Aorta (tissue), 5 donors: Measurements from ENCODE around the gene TRIM14. TPM values are rescaled to one million over a fixed set of nuclear protein-coding genes. Genes with fewer than 3 reads are reported as not detected.

Source experiments
- ATAC-seq: fragments of 200-7000 bp; cut with Tn5 transposase; one replicate; pipeline ENCODE4 v1.9.1; 2022; ENCODE audit warnings: moderate library complexity; ENCODE audit not compliant: low FRiP score
- DNase-seq, 2 donors: peaks; one replicate each; pipeline ENCODE4 v3.0.0-alpha.2; 2020
- H3K27ac ChIP-seq, 2 donors: one replicate each; pipeline ENCODE4 v1.5.1; 2013; ENCODE audit warnings: low read length in 2 of 2, mild to moderate bottlenecking in 2 of 2, moderate library complexity in 2 of 2, control low read depth in 1 of 2, inconsistent platforms in 1 of 2, low read depth in 1 of 2
- H3K27me3 ChIP-seq, 2 donors: one replicate each; pipeline ENCODE4 v1.6.1; 2013; ENCODE audit warnings: control low read depth in 1 of 2, low read length in 1 of 2, mild to moderate bottlenecking in 1 of 2, moderate library complexity in 1 of 2; ENCODE audit not compliant: insufficient read depth in 2 of 2, control insufficient read depth in 1 of 2
- H3K36me3 ChIP-seq, 2 donors: one replicate each; pipeline ENCODE4 v1.6.1; 2013; ENCODE audit warnings: control low read depth in 1 of 2, low read length in 1 of 2, mild to moderate bottlenecking in 1 of 2; ENCODE audit not compliant: insufficient read depth in 2 of 2, control insufficient read depth in 1 of 2
- H3K4me1 ChIP-seq, 2 donors: one replicate each; pipeline ENCODE4 v1.6.1; 2013; ENCODE audit warnings: low read length in 2 of 2, control low read depth in 1 of 2, mild to moderate bottlenecking in 1 of 2, moderate library complexity in 1 of 2; ENCODE audit not compliant: insufficient read depth in 2 of 2, control insufficient read depth in 1 of 2
- H3K4me3 ChIP-seq, 2 donors: one replicate each; pipeline ENCODE4 v1.5.1; 2013; ENCODE audit warnings: low read length in 2 of 2, control low read depth in 1 of 2, mild to moderate bottlenecking in 1 of 2
- H3K9me3 ChIP-seq: one replicate; pipeline ENCODE4 v1.6.1; 2013; ENCODE audit warnings: mild to moderate bottlenecking, low read length; ENCODE audit not compliant: control insufficient read depth
- WGBS, 2 donors: extraction: QIAGEN DNeasy Blood & Tissue Kit; methylation state at CpG; one replicate each; pipeline ENCODE4 v1.1.7; 2013; 5-methylcytosine and 5-hydroxymethylcytosine counted together
- intact Hi-C, 2 donors: fragments of 100-400 bp; cut with DNase I; formaldehyde crosslinking; loops; one replicate each; pipeline versions ENCODE4 v1.14.2 to v1.15.0; 2022
- polyA plus RNA-seq, 2 donors: library from polyadenylated mRNA; stranded (reverse); fragments of 200-250 nt; gene quantifications; one replicate each; pipeline ENCODE4 v1.2.3, GENCODE V29; 2013
- total RNA-seq, 2 donors: library from RNA; stranded (reverse); fragmentation: NEBNext Ultra II Directional; extraction: Animal tissue kit (Norgen Biotek cat#: 25700); gene quantifications; one replicate each; pipeline ENCODE4 v1.2.1, GENCODE V29; 2021
- donor health status: healthy with polysubstance abuse.
- donor health status: Bipolar disorder and iron deficiency.
- donor health status: DM: no; HTN: no; CAD: no.
- donor health status: DM: no; HTN: no; CAD: no.
- donor health status: DM: yes; HTN: yes; CAD: no.

TRIM14 gene
- total and polyA plus RNA-seq, 4 donors: 1.5 to 17.6 (median 7.1) TPM

- H3K9me3 ChIP-seq: no peaks in the 10 kb centered on the region
- peaks cover 3 to 4% of the 10 kb centered on the region in 2 donors for H3K36me3 ChIP-seq
- H3K4me1 ChIP-seq: no peaks in the 10 kb centered on the region
- ATAC-seq (no peak), DNase-seq (no peak)
- H3K27me3 ChIP-seq: no peaks in the 10 kb centered on the region
- intact Hi-C loops: no loop called here
- no peak overlapping the region for H3K4me3 ChIP-seq
- 85 to 87% methylated on average over 7 of the region's 7 CpGs for WGBS, 2 donors
- H3K27ac ChIP-seq: no peak overlapping the region
Observed at GRCh38 chr9:98085944-98086343, 33.1 kb downstream of the TRIM14 start.

DNA sequence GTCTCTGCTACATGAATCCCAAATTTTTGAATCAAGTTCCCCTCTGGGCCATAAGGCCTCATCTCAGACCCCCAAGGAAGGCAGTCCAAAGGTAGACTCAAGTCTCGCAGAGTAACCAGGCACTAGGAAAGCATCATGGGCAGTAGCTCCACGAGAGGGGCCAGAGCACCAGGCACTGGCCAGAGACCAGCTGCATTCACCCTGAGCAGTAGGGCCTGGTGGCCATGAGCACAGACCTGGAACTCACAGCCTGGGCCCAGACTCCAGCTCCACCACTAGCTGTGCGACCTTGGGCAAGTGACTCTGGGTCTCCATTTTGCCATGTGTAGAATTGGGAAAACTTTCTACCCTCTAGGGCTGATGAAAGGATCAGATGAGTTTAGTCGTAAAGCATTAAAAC lies 34.0 kb downstream of the TRIM14 start:
- Histone ChIP-seq H3K4me3 (no peak overlapping the region), H3K27ac (no peak overlapping the region), H3K27me3 (no peaks in the 10 kb centered on the region), H3K36me3 (peaks cover 3 to 7% of the 10 kb centered on the region in 2 donors), H3K9me3 (no peaks in the 10 kb centered on the region), H3K4me1 (no peaks in the 10 kb centered on the region)
- no peak for DNase-seq
- intact Hi-C loops: no loop called here
- WGBS, 2 donors: 92 to 93% methylated on average over 4 of the region's 4 CpGs
- no peak for ATAC-seq

DNA sequence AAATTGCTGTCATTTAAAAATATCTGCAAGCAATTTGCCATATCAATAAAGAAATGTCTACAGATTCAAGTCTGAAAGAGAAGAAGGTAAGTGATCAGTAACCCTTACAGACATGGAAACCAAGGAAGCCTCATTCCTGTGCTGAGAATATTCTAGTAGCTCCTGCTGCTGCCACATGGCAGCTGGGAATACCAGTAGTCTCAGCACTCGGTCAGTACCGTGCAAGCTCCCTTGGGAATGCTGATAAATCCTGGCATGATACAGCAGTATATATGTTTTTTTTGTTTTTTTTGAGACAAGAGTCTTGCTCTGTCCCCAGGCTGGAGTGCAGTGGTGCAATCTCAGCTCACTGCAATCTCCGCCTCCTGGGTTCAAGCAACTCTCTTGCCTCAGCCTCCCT lies 34.6 kb downstream of the TRIM14 start:
- no peaks in the 10 kb centered on the region for H3K9me3 ChIP-seq
- DNase-seq (no peak), ATAC-seq (no peak)
- H3K4me1 ChIP-seq: no peaks in the 10 kb centered on the region
- intact Hi-C loops: no loop called here
- H3K27me3 ChIP-seq: no peaks in the 10 kb centered on the region
- H3K27ac ChIP-seq: no peak overlapping the region
- WGBS, 2 donors: 46 to 49% methylated on average over 3 of the region's 3 CpGs
- peaks cover 6 to 7% of the 10 kb centered on the region in 2 donors for H3K36me3 ChIP-seq
- H3K4me3 ChIP-seq: no peak overlapping the region

DNA sequence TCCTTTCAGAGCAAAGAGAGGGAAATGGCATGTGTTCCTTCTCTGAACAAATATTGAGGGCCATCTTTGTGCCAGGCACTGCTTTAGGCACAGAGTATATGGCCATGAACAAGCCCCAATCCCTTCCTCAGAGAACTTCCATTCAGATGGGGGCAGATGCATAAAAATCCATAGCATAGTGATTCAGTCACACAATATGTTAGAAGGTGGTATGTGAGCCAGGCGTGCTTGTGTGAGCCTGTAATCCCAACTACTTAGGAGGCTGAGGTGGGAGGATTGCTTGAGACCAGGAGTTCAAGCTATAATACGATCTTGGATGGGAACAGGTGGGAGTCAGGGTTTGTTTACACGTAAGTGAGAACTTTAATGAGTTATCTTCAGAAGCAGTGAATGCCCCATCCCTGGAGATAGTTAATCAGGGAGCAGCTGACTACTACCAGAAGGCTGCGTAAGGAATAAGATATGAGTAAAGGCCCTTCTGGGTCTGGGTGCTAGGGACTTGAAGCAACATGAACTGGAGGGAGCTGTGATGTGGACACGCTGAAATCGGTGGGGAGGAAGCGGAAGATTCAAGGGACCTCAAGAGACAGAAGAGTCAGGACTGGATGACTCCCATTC lies 35.3 kb downstream of the TRIM14 start:
- ATAC-seq: no peak
- WGBS, 2 donors: 93 to 96% methylated on average over 7 of the region's 7 CpGs
- intact Hi-C loops: no loop called here
- no peak overlapping the region for H3K27ac ChIP-seq
- peaks cover 6 to 7% of the 10 kb centered on the region in 2 donors for H3K36me3 ChIP-seq
- H3K4me1 ChIP-seq: no peaks in the 10 kb centered on the region
- DNase-seq: no peak
- H3K4me3 ChIP-seq: no peak overlapping the region
- no peaks in the 10 kb centered on the region for H3K9me3 ChIP-seq
- no peaks in the 10 kb centered on the region for H3K27me3 ChIP-seq

DNA sequence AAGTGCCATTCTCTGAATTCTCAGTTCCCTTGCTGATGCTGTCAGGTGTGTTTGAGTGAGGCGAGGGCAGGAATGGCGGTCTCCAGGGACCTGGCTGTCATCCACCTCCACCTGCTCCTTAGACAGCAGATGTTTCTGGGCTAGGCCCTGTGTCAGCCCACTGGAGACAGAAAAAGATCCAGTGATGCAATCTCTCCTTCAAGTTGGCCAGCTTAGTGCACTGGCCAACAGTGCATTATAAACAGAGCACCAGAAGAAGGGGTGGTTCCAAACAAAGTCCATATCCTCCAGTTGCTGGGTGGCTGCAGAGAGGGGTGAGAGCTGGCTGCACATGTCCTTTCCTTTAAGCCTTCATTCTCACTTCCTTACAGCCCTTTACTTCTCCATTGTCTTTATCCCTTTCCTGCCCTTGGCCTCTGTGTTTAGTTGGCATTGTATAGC lies 35.9 kb downstream of the TRIM14 start:
- no peaks in the 10 kb centered on the region for H3K27me3 ChIP-seq
- intact Hi-C loops: no loop called here
- 91 to 95% methylated on average over 2 of the region's 2 CpGs for WGBS, 2 donors
- H3K9me3 ChIP-seq: no peaks in the 10 kb centered on the region
- H3K4me1 ChIP-seq: no peaks in the 10 kb centered on the region
- no peak overlapping the region for H3K4me3 ChIP-seq
- no peak for DNase-seq
- ATAC-seq: no peak
- H3K36me3 ChIP-seq: peaks cover 7 to 8% of the 10 kb centered on the region in 2 donors
- no peak overlapping the region for H3K27ac ChIP-seq

DNA sequence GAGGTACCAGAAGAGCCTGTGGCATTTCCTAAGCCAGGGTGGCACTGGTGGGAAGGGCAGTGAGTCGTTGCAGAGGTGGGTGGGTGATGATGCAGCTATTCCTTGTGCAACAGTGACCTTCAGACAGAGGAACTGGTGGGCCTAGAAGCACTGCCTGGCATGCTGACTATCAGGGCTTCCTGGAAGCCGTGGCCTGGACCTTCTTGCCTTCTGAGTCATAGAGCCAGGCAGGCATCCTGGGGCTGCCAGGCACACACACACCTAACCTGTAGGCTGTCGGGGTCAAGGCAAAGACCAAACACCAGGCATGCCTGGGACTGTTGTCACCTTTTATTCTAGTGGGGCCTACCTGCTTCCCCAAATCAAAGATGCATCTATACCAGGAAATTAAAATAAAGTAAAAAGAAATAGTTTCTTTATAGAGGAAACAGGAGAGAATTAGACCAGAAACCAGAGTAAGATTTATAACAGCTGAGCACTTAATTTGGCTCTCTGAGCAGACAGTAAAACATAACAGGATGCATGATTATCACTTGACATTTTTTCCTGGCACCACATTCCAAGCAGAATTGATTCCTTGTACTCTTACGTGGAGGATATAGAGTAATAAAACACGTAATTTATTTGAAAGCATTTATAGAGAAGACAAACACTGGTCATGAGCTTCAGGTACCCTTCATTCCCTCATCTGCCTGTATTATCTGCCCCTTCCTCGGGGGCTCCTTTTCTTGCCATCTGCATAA lies 37.4 kb downstream of the TRIM14 start:
- DNase-seq (no peak), ATAC-seq (peak; percentile 47)

DNA sequence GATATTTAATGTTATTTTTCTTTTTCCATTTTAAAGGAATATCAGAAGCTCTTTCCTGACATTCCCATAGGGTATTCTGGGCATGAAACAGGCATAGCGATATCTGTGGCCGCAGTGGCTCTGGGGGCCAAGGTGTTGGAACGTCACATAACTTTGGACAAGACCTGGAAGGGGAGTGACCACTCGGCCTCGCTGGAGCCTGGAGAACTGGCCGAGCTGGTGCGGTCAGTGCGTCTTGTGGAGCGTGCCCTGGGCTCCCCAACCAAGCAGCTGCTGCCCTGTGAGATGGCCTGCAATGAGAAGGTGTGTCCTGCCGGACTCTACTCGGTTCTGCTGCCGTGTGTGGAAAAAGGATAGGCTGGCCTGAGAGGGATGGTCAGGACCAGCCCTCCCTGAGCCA lies 38.2 kb downstream of the TRIM14 start:
- no peaks in the 10 kb centered on the region for H3K27me3 ChIP-seq
- no peak overlapping the region for H3K4me3 ChIP-seq
- no peaks in the 10 kb centered on the region for H3K4me1 ChIP-seq
- H3K27ac ChIP-seq: no peak overlapping the region
- H3K36me3 ChIP-seq: peaks cover 7 to 8% of the 10 kb centered on the region in 2 donors
- intact Hi-C loops: no loop called here
- no peak for ATAC-seq
- 93 to 95% methylated on average over 12 of the region's 12 CpGs for WGBS, 2 donors
- H3K9me3 ChIP-seq: no peaks in the 10 kb centered on the region
- no peak for DNase-seq

More for the DNA sequence above, 37.4 kb downstream of the TRIM14 start:
- Histone ChIP-seq H3K27me3 (no peaks in the 10 kb centered on the region), H3K27ac (no peak overlapping the region), H3K9me3 (no peaks in the 10 kb centered on the region), H3K36me3 (peaks cover 7 to 8% of the 10 kb centered on the region in 2 donors), H3K4me3 (no peak overlapping the region), H3K4me1 (no peaks in the 10 kb centered on the region)
- WGBS, 2 donors: 82 to 83% methylated on average over 6 of the region's 6 CpGs
- intact Hi-C loops: no loop called here

DNA sequence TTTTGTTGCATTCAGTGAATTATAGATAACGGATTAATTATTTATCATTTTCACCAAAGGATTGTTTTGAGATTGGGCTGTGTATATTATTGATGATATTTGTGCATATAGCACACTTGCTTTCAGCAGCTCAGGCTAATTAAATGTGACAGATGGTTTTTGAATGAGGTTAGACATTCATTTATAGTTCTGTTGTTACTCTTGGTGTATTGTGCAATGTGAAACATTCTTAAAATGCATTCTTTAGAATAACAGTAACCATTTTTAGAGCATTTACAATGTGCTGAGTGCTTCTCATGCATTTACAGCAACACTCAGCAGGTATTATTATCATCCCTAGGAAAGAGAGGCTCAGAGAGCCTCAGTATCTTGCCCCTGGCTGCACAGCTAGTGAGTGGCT lies 38.7 kb downstream of the TRIM14 start:
- no peaks in the 10 kb centered on the region for H3K9me3 ChIP-seq
- ATAC-seq (no peak), DNase-seq (no peak)
- peaks cover 7 to 8% of the 10 kb centered on the region in 2 donors for H3K36me3 ChIP-seq
- no peak overlapping the region for H3K27ac ChIP-seq
- intact Hi-C loops: no loop called here
- H3K4me1 ChIP-seq: no peaks in the 10 kb centered on the region
- no peaks in the 10 kb centered on the region for H3K27me3 ChIP-seq
- 90 to 95% methylated on average over 1 of the region's 1 CpG for WGBS, 2 donors
- no peak overlapping the region for H3K4me3 ChIP-seq

DNA sequence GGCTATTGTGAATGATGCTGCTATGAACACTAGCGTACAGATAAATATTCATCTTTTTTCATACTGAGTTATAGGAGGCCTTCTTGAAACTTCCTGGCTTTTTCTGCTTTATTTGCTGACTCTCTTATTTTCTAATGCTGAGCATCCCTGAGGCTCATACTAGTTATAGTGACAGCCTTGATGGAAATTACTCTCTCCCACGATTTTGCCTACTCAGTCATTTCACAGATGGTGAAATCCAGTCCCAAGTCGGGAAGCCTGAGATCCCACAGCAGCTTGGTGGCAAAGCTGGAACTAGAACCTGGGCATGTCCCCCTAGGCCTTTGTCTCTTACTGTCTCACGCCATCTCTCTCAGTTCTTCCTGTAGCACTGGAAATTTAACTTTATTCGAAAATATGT lies 40.1 kb downstream of the TRIM14 start:
- H3K27me3 ChIP-seq: no peaks in the 10 kb centered on the region
- no peaks in the 10 kb centered on the region for H3K4me1 ChIP-seq
- ATAC-seq (no peak), DNase-seq (no peak)
- intact Hi-C loops: loop anchor here (5.0 to 10.0 kb wide), 2 partner anchors 176 to 178 kb away; partner anchors contain the start of gene TBC1D2 (in 2 of the 2)
- H3K27ac ChIP-seq: no peak overlapping the region
- WGBS, 2 donors: 85 to 86% methylated on average over 5 of the region's 5 CpGs
- peaks cover 7 to 8% of the 10 kb centered on the region in 2 donors for H3K36me3 ChIP-seq
- no peak overlapping the region for H3K4me3 ChIP-seq
- H3K9me3 ChIP-seq: no peaks in the 10 kb centered on the region
